HG03469 (cell line): ENCODE measurements around the gene BCKDHA.

Source experiments
- ATAC-seq: cut with Tn5 transposase; IDR thresholded peaks from one replicate; pipeline ENCODE4 v1.9.1; 2021; ENCODE audit warnings: mild to moderate bottlenecking, moderate library complexity, moderate number of reproducible peaks; ENCODE audit not compliant: unreplicated experiment

Gene BCKDHA

GRCh38 chr19:41397086-41398049 lies at the start of gene BCKDHA, which contains the start of gene EXOSC5:
BCKDHA (plus strand) TSS chr19:41397818; CDS start chr19:41397828, 10 bp downstream.
EXOSC5 (minus strand) TSS chr19:41397359; CDS start chr19:41397328, 31 bp downstream.
- ATAC-seq, result peak; percentile 77

DNA sequence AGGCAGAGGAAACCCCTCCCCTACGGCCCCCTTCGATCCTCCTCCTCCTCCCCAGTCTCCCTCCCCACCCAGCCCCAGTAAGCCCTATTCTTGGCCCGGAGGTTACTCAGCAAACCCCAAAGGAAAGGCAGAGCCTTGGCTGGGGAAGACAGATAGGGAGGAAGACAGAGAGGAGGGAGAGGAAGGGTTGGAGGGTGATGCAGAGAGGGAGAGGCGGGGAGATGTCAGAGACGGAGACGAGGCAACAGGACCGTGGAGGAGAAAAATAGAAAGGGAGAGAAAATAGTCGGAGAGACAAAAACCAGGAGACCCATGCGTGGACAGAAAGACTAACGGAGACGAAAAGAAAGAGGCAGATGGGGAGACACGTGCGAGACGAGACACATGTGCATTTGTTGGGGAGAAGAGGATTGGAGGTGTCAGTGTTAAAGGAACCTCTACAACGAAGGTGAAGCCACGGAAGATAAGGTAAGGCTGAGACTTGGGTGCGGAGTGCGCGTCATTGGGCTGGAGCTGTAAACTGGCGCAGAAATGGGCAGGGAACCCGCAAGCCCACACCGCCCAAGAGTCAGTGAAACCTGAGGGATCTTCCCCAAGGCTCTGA lies 46.8 kb upstream of the BCKDHA start:
- no peak for ATAC-seq

- no peak for ATAC-seq
Observed at GRCh38 chr19:41351339-41352245, 46.0 kb upstream of the BCKDHA start.

GRCh38 chr19:41352279-41352608 lies 45.4 kb upstream of the BCKDHA start:
- no peak for ATAC-seq

GRCh38 chr19:41352609-41353465 lies 44.8 kb upstream of the BCKDHA start:
- no peak for ATAC-seq

DNA sequence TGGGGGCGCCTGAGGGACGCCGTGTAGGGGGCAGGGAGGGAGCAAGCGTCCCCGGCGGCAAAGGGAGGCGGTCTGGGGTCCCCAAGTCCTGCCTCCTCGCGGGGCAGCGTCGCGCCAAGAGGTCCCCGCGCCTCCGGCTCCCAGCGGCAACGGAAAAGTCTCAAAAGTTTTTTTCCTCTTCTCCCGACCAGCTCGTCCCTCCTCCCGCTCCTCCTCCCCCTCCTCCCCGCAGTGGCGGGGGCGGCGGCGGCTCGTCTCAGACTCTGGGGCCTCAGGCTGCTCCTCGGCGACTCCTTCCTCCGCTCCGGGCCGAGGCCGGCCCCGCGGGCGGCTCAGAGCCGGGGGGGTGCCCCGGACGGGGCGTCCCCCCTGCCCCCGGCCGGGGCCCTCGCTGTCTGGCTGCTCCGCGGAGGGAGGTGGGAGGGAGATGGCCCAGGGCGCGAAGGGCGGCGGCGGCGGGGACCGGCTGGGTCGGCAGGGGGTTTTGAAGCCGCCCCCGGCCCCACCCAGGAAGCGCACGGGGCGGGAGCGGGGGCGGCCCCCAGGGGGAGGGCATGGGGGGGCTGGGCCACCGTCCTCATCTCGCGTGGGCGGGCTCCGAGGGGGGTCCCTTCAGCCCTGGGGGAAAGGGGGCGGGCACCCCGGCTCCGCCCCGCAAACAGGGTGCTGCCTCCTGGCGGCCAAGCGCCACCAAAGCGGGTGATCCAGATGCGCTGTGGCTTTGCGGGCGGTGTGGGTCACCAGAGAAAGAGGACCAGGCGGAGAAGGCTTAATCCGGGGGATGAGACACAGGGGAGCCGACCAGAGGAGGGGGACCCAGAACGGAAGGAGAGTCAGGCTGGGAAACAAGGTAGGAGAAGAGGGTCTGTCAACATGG lies 43.9 kb upstream of the BCKDHA start, which contains the start of gene TGFB1:
Gene TGFB1 (minus strand): TSS at position 457 of the 877 bp plus-strand sequence. CDS start 878 bp downstream, outside the sequence.
- no peak for ATAC-seq

GRCh38 chr19:41354343-41354953 lies 43.2 kb upstream of the BCKDHA start:
- ATAC-seq, result no peak

GRCh38 chr19:41355035-41355434 lies 42.6 kb upstream of the BCKDHA start:
- no peak for ATAC-seq

GRCh38 chr19:41355802-41356201 lies 41.8 kb upstream of the BCKDHA start:
- no peak for ATAC-seq

DNA sequence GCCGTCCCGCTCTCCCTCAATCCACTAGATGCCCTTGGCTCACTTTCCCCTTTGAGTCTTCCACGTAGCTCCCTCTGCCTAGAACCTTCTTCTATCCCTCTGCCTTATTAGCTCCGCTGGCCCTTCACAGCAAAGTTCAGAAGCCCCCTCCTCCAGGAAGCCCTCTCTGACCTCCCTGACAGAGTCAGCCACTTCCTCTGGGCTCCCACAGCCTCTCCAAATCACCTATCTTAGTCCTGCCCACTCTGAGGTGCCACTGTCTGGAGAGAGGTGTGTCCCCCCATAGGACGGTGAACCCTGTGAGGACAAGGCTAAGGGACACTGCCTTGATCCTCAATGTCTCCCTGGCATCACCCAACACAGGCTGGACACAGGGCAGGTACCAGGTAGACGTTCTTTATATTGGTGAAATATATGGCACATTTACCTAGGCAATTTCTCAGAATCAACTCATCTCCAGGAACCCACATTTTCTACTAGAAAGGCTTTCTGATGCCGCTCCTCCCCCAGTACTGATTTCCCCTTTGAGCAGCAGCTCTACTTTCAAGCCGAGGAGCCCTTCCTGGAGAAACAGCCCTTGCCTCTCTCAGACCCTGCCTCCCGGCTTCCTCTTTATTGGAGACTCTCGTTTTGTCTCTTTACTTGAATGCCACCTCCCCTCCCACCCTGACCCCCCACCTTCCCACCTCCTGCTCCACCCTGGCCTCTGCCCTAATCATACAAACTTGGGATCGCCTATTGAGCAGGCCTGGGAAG lies 40.5 kb upstream of the BCKDHA start:
- ATAC-seq, result no peak

GRCh38 chr19:41357746-41358145 lies 39.9 kb upstream of the BCKDHA start:
- no peak for ATAC-seq

- no peak for ATAC-seq
Observed at GRCh38 chr19:41359741-41360140, 37.9 kb upstream of the BCKDHA start.

DNA sequence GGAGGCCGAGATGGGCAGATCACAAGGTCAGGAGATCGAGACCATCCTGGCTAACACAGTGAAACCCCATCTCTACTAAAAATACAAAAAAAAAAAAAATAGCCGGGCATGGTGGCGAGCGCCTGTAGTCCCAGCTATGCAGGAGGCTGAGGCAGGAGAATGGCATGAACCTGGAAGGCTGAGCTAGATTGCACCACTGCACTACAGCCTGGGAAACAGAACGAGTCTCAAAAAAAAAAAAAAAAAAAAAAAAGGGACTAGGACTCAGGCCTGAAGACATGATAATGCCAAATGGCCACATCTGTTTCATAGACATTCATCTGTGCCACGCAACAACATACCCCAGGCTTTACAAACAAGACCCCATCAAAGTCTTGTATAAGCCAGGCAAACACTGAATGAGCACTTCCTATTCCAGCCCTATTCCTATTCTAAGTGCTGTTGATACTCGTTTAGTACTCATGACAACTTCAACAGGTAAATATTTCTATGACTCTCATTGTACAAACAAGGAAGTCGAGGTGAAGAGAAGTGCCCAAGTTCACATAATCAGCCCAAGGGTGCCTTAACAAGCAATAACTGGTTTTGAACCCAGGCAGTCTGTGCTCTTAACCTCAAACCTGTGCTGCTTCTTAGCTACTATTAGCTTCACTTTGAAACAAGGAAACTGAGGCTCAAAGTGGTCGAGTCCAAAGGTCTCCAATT lies 35.3 kb upstream of the BCKDHA start:
- no peak for ATAC-seq

DNA sequence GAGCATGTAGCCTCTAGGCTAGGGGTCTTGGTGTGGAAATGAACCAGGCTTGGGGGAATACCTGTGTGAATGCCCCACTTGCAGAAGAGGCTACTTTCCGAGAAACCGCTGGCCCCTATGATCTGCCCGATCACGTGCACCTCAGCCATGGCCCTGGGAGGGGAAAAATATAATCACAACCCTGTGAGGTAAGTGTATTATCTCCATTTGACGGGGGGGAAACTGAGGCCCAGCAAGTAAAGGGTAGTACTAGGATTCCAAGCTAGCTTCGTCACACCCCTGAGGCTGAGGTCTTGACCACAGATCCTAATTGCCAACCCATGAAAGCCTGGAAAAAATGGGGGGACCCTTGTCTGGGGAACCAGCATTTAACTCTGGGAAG lies 34.3 kb upstream of the BCKDHA start:
- ATAC-seq, result no peak

- ATAC-seq, result peak; percentile 69
Observed at GRCh38 chr19:41363753-41364523, 33.7 kb upstream of the BCKDHA start, which contains the start of gene B9D2. B9D2 (minus strand) TSS chr19:41364149; CDS start chr19:41363519, 630 bp downstream.
